PC-9 (cell line): ENCODE measurements around the gene RUBCN.
"Not testable (repeated sequence)": the region's sequence is repeated elsewhere in the genome, so short reads cannot be mapped to it uniquely, and the experiment has no call there.

Experiments
- EZH2 ChIP-seq: fragments of 200-600 bp; sonication (generic); IDR thresholded peaks from 2 replicates; pipeline ENCODE4 v1.8.0; 2017; ENCODE audit warnings: antibody characterized with exemption, low read depth
- TF ChIP-seq, protein P1 (sequence below): fragments of 200-600 bp; sonication (generic); conservative IDR thresholded peaks from 2 replicates; pipeline ENCODE4 v1.6.1; 2017; ENCODE audit warnings: mixed run types, antibody characterized with exemption, mild to moderate bottlenecking, moderate library complexity

- TF ChIP-seq, protein P1, sequence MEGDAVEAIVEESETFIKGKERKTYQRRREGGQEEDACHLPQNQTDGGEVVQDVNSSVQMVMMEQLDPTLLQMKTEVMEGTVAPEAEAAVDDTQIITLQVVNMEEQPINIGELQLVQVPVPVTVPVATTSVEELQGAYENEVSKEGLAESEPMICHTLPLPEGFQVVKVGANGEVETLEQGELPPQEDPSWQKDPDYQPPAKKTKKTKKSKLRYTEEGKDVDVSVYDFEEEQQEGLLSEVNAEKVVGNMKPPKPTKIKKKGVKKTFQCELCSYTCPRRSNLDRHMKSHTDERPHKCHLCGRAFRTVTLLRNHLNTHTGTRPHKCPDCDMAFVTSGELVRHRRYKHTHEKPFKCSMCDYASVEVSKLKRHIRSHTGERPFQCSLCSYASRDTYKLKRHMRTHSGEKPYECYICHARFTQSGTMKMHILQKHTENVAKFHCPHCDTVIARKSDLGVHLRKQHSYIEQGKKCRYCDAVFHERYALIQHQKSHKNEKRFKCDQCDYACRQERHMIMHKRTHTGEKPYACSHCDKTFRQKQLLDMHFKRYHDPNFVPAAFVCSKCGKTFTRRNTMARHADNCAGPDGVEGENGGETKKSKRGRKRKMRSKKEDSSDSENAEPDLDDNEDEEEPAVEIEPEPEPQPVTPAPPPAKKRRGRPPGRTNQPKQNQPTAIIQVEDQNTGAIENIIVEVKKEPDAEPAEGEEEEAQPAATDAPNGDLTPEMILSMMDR: not testable (repeated sequence)
- not testable (repeated sequence) for TF ChIP-seq EZH2
Measured at GRCh38 chr3:197656960-197657359, 79.7 kb downstream of the RUBCN start.
